ENCODE measurements around the gene TANC1.
"Not testable (repeated sequence)": the region's sequence is repeated elsewhere in the genome, so short reads cannot be mapped to it uniquely, and the experiment has no call there.

The TANC1 gene

DNA sequence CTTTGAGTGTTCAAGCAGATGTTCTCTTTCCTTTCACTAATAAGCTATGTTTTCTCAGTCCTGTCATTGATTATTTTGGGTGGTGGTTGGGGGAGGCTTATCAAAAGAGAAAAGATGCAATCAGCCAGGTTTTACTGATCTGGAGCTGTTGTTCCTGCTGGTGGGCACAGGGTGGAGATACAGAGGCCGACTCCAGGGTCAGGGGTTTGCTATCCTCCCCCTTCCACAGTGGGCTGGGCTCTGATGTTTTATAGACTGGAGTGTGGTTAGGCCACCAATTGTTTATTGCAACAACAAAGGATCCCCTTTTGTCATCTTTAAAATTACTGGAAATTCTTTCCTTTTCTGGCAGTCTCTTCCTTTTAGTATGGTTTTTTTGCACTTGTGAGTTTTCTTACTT is 120.5 kb downstream of the TANC1 start:
- DNase-seq (ENCODE audit: low read depth, low spot score) = no peak

DNA sequence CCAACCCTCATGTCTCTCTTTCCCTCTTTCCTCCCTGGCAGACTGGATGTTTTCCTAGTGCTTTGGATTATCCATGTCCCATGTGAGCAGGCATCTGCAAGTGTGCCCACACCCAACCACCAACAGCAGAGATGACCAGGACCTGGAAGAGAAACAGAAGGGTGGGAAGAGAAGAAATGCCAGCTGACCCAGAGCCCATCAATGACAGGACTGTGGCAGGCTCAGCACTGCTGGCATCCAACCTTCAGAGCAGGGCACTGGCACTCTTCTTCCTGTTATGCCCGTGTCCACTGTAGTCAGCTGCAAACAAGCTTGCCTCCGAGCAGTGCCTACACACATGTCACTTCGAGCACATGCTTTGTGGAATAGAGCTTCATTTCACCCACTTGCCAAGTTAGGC is 121.1 kb downstream of the TANC1 start:
- DNase-seq (ENCODE audit: low read depth, low spot score) = no peak

DNA sequence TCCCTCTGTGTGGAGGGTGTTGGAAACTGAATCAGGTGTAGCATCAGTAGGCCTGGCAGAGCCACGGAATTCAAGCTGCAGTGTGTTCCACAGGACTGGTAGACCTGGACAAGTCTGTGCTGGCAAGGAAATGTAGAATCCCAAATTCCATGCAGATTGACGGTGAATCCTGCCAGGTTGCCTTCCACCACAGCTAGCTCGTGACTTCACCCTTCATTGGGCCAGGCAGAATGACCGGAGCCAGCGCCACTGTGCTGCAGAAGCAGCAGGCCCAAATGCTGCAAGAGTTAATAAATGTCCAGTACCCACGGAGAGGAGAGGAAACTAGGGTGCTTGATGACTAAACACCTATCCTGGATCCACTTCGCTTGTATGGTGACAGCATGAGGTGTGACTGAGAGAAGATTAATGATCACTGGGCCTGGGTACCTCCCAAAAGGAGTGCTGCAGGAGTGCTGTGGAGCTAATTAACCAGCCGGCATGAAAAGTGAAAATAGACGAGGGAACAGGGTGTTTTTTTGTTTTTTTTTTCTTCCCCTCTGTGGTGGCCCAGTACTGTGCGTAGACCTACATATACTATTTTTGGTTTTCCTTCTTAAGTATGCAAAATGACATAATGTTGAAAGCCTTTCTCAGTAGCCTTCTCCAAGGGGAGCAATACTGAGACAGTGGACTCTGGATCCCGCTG is 122.2 kb downstream of the TANC1 start:
- no peak for DNase-seq (ENCODE audit: low read depth, low spot score)

DNA sequence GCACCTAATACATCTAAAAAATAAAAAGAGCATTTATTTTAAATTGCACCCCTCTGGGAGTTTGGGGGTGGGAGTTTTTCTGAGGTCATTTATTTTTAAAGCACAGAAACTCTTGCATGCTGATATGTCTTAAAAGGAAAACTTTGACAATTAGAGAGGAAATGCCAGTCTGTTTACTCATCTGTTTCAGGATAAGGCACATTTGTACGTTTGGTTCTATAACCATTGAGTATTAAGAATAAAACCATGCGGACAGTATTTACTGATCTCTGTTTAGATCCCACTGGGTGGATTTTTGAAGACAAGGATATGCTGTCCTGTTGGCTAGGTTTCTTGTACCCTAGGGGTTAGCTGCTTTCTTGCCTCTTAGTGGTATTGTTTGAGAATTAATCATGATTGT is 122.9 kb downstream of the TANC1 start:
- no peak for DNase-seq (ENCODE audit: low read depth, low spot score)

DNA sequence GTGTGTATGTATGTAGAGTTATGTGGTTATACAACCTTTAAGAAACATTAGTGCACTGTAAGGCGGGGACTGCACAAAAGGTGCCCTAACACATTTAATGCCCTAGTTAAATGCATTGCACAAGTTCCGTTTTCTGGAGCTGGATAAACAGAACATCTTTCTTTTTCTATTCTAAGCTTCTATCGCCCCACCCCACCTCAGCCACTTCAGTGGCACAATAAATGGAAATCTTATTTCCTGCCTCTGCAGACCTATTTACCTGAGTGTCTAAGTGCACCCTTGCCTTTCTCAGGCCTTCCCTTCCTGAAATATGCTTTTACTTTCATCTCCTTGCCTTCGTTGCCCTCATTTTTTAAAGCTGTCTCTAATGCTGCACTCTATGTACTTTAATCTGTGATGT is 123.5 kb downstream of the TANC1 start:
- DNase-seq (ENCODE audit: low read depth, low spot score) = no peak

DNA sequence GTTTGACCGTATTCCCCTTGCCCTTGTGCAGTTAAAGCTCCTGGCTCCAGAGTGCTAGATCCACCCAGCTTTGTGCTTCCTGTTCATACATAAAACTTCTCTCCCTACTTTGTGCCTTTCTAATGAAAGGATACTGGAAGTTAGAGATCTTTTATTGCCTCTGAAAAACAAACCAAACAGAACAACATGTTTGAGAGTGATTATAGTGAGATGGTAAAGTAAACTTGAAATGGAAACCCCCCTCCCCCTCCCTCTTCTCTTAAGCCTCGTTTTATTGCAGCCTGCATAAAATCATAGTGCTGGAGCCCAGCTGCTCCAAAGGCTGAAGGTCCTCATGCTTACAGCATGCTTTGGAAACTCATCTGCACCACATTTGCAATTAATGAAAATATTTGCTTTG is 125.1 kb downstream of the TANC1 start:
- no peak for DNase-seq (ENCODE audit: low read depth, low spot score)

DNA sequence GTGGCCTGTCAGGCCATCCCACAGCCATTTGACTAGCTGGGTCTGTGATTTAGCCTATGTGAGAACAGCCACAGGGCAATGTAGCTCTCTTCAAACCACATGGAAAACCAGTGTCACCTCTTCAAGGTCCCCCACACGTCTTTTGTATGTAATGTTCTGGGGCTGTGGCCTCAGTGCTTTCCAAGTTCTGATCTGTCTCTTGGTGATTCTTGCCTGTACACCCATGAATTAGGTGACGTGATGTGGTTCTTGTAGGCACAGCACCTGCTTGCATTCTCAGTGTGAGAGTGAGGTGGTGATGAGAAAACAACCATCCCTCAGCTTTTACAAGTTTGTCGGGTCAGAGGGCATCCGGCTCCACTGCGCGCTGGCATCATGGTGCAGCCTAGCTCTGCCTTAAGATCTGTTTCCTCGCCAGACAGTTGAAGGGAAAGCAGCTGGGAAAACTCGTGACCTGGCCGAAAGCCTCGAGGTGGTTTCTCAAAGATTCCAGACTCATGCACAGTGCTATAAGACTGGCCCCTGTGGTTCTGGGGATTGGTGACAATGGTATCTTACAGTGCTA is 125.8 kb downstream of the TANC1 start:
- DNase-seq (ENCODE audit: low read depth, low spot score) = no peak

DNA sequence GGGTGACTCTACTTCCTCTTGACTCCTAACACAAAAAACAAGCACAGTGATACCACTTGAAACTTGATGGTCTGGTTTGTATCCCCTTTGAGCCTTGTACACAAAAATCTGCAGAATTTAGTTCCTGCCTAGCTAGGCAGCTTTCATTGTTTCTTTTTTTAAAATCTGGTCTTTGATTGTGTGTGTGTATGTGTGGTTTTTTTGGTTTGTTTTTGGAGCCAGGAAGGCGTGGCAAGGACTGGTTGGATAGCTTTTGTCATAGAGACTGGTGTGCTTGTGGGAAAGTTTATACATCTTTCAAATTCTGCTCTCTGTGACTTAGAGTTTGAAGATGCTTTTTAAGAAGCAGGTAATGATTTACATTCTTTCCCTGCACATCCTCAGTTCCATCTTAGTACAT is 127.4 kb downstream of the TANC1 start:
- DNase-seq (ENCODE audit: low read depth, low spot score) = no peak

DNA sequence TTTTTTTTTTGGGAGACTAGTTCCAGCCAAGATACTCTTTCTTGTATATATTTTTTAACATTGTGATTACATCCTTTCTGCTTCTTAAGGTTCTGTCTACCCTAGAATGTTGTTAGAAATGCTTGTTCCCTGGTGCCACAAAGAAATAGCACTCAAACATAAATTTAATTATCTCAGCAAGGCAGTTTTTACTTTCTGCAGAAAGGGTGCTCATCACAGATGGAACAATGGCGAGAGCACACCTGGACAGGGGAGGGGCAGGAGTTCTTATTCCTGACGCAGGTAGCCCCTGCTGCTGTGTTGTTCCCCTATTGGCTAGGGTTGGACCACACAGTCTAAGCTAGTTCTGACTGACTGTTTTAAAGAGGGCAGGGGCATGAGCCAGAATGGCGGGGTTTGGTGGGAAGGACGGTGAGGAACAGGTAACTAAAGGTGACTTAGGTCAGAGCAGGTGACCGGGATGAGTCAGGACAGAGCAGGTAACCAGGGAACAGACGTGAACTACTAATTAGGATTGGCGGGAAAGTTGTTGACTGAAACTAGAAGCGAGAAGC is 127.9 kb downstream of the TANC1 start:
- DNase-seq (ENCODE audit: low read depth, low spot score) = not testable (repeated sequence)

DNA sequence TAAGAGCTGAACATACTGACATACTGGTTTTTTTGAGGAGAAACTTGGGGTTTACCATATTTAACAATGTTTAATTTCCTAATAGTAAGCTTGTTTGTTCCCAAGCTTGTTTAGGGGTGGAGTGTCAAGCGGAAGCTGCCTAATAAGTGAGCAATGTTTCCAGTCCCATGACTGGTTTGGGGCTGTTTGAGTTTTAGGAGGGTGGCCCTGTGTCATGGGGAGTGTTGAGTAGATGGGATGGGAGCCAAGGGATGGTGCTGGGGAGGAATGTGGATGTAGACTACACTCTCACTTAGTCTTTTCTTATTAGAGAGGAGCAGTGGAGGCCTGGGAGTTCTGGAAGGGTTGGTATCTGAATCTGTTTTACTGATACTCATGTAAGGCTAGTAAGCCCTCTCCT is 128.5 kb downstream of the TANC1 start:
- DNase-seq (ENCODE audit: low read depth, low spot score) = no peak

DNA sequence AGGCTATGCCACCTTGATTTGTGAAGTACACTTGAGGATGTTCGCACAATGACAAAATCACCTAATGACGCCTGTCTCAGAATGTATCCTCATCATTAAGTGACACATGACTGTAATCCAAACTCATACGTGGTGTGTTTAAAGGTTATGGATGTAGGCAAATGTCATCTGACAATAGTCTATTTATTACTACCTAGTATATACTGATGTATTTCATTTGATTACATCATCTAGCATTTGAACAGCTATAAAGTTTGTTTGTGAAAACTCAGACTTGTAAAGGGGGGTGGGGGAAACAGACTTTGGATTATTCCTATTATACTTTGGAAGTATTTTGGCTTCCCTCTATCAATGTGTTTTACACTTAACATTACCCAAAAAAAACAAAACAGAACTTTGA is 129.9 kb downstream of the TANC1 start:
- DNase-seq (ENCODE audit: low read depth, low spot score) = no peak

DNA sequence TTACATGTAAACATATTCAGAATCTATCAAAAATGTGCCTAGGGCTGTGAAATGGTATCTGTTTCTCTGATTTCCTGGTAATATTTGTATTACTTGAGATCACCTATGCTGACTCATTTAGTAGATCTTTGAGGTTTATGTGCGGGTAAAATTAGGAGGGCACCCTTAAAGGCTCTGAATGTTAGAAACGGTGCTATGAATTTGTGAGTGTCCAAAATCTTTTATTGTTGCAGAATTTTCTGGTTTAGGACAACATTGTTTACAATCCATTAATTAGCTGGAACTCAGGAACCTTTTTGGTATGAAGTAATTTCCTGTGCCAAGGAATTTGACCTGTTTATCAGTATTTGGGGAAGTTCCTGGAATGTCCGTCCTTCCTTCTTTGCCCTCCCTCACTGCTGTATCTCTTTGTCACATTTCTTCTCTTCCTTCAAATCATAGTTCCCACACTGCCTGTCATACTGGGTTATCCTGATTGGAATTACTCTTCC is 130.5 kb downstream of the TANC1 start:
- DNase-seq (ENCODE audit: low read depth, low spot score) = no peak

DNA sequence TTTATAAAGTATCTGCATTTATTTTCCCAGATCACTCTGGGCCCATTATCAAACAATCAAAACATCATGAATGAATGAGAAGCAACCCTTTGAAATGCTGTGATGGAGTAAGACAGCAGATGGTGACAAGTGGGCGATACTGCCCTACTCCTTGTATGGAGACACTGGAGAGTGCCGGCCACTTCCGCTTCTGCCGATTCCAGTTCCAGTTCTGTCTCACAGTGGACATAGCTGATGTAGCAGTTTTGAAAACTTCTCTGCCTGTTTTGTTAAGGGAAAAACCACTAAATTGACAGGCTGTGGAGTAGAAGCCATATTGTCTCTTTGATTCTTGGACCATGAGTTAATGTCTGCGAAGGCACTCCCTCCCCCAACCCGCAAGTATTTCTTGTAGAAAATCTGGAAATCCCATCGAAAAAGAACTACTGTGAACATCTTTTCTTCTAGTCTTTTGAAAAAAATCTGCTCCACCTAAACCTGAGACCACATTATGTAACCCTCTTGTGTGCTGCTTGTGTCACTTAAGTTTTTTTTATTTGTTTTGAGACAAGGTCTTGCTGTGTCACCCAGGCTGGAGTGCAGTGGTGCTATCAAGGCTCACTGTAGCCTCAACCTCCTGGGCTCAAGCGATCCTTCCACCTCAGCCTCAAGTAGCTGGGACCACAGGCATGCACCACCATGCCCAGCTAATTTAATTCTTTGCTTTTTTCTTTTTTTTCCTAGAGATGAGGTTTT is 133.5 kb downstream of the TANC1 start:
- no peak for DNase-seq (ENCODE audit: low read depth, low spot score)

DNA sequence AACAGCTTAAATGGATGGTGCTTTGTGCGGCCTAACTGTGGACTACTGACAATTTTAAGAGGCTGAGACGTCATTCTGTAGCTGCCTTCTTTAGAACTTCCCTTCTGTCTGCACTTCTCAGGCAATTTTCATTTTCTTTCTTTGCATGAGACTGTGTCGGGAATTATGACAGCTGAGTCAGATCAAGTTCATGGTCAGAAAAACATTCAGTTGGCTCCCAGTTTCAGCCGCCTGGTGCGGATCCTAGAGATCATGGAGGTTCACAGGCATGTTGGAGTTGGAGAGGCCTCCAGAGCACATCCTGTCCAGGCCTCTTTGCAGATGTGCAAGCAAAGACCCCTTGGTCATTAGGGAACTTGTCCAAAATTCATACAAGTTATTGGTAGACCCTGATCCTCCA is 135.0 kb downstream of the TANC1 start:
- no peak for DNase-seq (ENCODE audit: low read depth, low spot score)

DNA sequence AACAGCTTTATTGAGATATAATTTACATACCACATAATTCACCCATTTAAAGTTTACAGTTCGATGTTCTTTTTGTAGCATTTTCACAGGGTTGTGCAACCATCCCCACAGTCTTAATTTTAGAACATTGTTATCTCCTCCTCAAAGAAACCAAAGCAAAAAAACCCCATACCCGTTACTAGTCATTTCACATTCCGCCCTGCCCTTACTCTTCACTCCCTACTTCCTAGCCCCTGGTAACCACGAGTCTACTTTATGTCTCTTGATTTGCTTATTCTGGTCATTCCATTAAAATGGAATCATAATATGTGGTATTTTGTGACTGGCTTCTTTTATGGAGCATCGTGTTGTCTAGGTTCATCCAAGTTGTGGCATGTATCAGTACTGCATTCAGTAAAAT is 137.7 kb downstream of the TANC1 start:
- no peak for DNase-seq (ENCODE audit: low read depth, low spot score)

DNA sequence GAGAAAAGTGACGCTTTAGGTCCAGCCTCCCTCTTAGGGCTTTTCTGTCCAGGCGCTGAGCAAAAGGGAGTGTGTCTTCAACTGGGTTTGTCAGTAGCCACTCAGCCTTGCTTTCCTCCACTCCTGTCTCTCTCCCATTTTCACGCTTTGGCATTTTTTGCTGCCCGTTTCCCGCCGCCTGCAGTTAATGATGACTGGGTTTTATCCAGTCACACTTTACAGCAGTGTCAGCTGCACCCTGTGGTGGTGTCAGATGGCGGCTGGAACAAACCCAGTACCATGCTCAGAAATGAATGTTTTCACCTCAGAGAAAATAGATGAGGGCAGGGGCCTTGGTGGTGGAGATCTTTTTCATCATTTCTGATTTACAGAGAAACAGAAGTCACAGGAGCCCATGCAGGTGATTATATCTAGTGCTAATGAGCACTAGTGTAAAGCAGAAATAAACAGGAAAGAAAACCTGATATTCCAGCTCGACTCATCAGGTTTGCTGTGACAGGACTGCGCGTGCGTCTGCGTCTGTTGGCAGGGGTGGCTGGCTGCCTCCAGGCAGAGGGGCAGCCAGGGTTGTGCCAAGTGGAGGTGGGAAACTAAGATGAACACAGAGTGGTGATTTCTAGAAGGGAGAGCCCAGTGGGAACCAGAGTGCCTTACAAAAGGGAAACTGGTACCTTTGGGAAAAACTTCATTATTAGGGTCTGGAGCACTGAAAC is 139.9 kb downstream of the TANC1 start:
- no peak for DNase-seq (ENCODE audit: low read depth, low spot score)

DNA sequence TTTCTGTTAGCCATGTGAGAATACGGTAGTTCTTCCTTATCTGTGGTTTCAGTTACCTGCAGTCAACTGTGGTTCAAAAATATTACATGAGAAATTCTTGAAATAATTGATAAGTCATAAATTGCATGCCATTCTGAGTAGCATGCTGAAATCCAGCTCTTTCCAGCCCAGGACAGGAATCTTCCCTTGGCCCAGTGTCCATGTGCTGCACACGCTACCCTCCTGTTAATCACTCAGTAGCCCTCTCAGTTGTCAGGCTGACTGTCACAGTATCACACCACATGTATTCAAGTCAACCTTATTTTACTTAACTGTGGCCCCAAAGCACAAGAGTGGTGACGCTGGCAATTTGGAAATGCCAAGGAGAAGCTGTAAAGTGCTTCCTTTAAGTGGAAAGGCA is 141.1 kb downstream of the TANC1 start:
- no peak for DNase-seq (ENCODE audit: low read depth, low spot score)

DNA sequence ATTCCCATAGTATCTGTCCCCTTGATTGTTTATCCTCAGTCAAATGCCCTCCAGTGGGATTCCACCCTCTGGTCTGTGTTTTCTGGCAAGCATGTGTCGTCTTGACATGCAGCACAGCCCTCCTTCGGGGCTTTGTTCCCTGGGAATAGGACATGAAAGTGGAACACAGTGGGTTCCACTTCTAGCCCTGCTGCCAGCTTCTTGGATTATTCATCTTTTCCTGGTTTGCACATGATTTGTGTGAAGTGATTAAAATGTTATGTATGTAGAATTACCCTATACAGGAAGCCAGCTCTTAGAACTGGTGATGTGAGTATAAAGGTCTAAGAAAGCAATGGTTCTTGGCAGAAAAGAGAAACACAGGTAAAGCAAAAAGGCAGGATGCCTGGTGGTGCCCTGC is 142.3 kb downstream of the TANC1 start:
- no peak for DNase-seq (ENCODE audit: low read depth, low spot score)

DNA sequence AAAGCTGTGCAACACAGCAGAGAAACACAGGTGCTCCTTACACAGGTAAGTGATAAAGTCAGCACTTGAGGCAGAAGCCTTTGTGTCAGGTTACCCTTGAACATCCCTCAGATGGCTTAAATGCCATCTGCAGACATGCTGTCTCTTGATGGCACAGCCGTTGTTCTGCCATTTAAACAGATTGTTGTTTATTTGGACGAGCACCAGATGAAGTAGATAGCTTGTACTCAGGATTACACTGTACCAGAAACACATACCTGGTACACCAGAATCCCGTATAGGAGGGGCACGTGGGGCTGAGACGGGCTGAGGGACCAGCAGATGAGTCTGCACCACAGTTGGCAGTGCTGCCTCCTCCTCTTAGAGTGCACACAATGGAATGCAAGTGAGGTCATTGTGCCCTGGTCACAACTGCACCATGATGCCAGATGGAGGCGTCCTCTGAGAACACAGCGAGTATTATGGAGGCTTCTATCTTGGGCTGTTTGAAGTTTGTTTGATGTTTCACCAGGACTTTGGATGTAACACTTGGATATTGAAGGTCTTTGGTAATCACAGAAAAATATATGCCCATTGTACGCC is 143.0 kb downstream of the TANC1 start:
- DNase-seq (ENCODE audit: low read depth, low spot score) = no peak

DNA sequence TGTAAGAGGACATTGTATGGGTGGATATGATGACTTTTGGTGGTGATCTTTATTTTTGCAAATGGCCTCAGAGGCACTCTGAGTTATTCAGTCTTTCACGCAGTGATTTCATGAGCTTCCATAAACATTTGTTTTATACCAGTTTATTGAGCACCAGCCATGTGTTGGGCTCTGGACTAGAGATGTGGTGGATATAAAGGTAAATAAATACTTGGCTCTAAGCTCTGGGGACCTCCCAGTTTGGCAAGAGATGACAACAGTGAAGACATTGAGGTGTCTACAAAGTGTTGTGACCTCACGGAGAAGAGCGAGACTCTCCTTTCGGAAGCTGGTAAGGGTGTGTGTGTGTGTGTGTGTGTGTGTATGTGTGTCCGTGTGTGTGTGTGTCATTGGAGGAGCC is 146.4 kb downstream of the TANC1 start:
- no peak for DNase-seq (ENCODE audit: low read depth, low spot score)

DNA sequence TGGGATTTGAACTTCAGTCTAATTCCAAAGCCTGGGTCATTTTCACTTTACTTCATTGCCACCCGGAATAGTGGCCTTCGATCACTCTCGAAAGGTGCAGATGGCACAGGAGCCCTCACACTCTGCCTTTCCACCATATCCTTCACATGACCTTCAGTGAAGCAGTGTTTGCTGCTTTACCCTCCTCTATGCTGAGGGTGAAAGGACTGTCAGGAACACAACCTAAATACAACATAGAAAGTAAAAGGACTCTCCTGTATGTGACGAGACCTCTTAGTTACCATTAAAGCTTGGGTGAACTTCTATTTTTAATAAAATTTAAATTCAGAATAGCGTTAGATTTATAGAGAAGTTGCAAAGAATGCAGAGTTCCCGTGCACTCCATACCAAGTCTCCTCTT is 148.5 kb downstream of the TANC1 start:
- DNase-seq (ENCODE audit: low read depth, low spot score) = no peak

DNA sequence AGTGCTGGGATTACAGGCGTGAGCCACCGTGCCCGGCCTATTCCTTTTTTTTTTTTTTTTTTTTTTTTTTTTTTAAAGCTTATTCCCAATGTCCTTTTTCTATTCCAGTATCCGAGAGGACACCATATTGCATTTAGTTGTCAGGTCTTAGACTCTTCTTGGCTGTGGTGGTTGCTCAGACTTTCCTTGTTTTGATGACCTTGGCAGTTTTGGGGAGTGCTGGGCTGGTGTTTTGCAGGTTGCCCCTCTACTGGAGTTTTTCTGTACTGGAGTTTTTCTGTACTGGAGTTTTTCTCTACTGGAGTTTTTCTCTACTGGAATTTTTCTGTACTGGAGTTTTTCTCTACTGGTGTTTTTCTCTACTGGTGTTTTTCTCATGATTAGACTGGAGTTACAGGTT is 149.2 kb downstream of the TANC1 start:
- no peak for DNase-seq (ENCODE audit: low read depth, low spot score)
